Right atrium auricular region (tissue), 2 donors: ENCODE results near the gene ELMO1. TPM values are rescaled to one million over a fixed set of nuclear protein-coding genes. Genes with fewer than 3 reads are reported as not detected.

Source experiments
- DNase-seq: peaks from one replicate; pipeline ENCODE4 v3.0.0-alpha.2; 2019; ENCODE audit warnings: low spot score
- H3K27ac ChIP-seq, 2 donors: fragments of 200-600 bp; sonication (generic); 1 replicate in 1 of 2; 2 replicates in 1 of 2; pipeline ENCODE4 v1.5.1; 2016 to 2019
- H3K27me3 ChIP-seq, 2 donors: fragments of 200-600 bp; sonication (generic); one replicate each; pipeline versions ENCODE4 v1.5.1 to v1.6.0; 2017 to 2019
- H3K36me3 ChIP-seq: fragments of 200-600 bp; sonication (generic); one replicate; pipeline ENCODE4 v1.5.1; 2016
- H3K4me1 ChIP-seq, 2 donors: fragments of 200-600 bp; sonication (generic); one replicate each; pipeline versions ENCODE4 v1.5.1 to v1.6.0; 2017 to 2019
- H3K4me3 ChIP-seq, 2 donors: fragments of 200-600 bp; sonication (generic); 1 replicate in 1 of 2; 2 replicates in 1 of 2; pipeline ENCODE4 v1.5.1; 2017 to 2019; ENCODE audit warnings: mild to moderate bottlenecking in 1 of 2, moderate library complexity in 1 of 2
- H3K9me3 ChIP-seq, 2 donors: fragments of 200-600 bp; sonication (generic); one replicate each; pipeline ENCODE4 v1.5.1; 2019
- CTCF ChIP-seq, 2 donors: fragments of 200-600 bp; sonication (generic); IDR thresholded peaks; one replicate each; pipeline ENCODE4 v1.5.1; 2019; ENCODE audit warnings: antibody characterized with exemption in 2 of 2
- total RNA-seq, 2 donors: library from RNA; depleted of rRNA; stranded (reverse); fragments of >200 nt; gene quantifications; one replicate each; pipeline ENCODE4 v1.1.0, GENCODE V29; 2016

Gene ELMO1
- total RNA-seq, 2 donors from 2014 or later = 24.4 to 45.1 TPM

GRCh38 chr7:37229381-37229780, 219.3 kb downstream of the ELMO1 start:
- Histone ChIP-seq H3K36me3 (no peaks in the 10 kb centered on the region), H3K4me1 (peaks cover 0 to 10% of the 10 kb centered on the region in 2 donors), H3K27ac (no peak overlapping the region), H3K27me3 (no peaks in the 10 kb centered on the region), H3K9me3 (no peaks in the 10 kb centered on the region), H3K4me3 (no peak overlapping the region)
- DNase-seq = no peak
- no peak for TF ChIP-seq CTCF (IDR thresholded peaks at IDR 0.05)

GRCh38 chr7:37225285-37225969, 223.2 kb downstream of the ELMO1 start:
- Histone ChIP-seq H3K27me3 (no peaks in the 10 kb centered on the region), H3K9me3 (no peaks in the 10 kb centered on the region), H3K27ac (no peak overlapping the region), H3K4me3 (no peak overlapping the region), H3K36me3 (peaks cover 5% of the 10 kb centered on the region), H3K4me1 (peaks cover 0 to 6% of the 10 kb centered on the region in 2 donors)
- TF ChIP-seq CTCF (IDR thresholded peaks at IDR 0.05) = no peak
- no peak for DNase-seq

DNA sequence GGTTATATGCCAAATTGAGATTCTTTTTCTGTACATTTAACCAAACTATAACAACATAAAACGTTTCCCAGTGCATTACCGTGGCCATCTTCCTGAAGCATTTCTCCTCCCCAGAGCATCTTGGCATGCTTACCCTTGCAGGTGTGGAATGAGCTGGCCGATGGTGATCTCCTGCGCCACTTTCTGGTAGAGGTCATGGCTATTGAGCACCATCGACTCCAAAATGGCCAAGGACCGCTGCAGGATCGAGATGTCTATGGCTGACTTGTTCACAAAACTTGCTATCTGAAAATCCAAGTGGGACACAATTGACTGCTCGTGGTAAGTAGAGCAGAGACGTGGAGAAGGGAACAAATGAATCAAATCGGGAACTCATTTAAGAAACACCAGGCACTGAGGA, 223.9 kb downstream of the ELMO1 start:
- no peaks in the 10 kb centered on the region for H3K9me3 ChIP-seq
- no peak for DNase-seq
- no peak for TF ChIP-seq CTCF (IDR thresholded peaks at IDR 0.05)
- H3K4me3 ChIP-seq = no peak overlapping the region
- H3K27me3 ChIP-seq = no peaks in the 10 kb centered on the region
- H3K27ac ChIP-seq = no peak overlapping the region
- H3K36me3 ChIP-seq = peaks cover 5% of the 10 kb centered on the region
- no peaks in the 10 kb centered on the region for H3K4me1 ChIP-seq

- Histone ChIP-seq H3K9me3 (no peaks in the 10 kb centered on the region), H3K4me3 (no peak overlapping the region), H3K27ac (no peak overlapping the region), H3K27me3 (no peaks in the 10 kb centered on the region), H3K36me3 (peaks cover 5% of the 10 kb centered on the region), H3K4me1 (peaks cover 0 to 12% of the 10 kb centered on the region in 2 donors)
- TF ChIP-seq CTCF (IDR thresholded peaks at IDR 0.05) = no peak
- no peak for DNase-seq
These were observed 228.0 kb downstream of the ELMO1 start for GRCh38 chr7:37220664-37221063.

DNA sequence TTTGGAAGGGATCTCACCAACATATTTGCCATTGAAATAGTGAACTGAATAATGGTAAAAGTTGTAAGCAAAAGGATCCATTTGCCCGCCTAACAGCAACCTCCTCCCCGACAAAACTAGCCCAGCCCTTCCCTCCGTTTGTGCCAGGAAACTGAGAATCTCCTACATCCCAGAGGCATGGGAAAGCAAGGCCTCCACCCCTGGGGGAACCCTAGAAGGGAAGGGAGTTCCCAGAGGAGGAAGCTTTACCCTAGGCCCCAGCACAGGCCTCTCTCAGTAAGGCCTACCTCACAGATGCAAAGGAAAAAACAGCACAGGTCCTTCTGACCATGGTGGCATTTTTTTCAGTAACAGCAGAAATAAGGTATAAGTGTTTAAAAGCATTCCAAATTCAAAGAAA, 229.7 kb downstream of the ELMO1 start:
- H3K27me3 ChIP-seq = no peaks in the 10 kb centered on the region

More for the DNA sequence above, 229.7 kb downstream of the ELMO1 start:
- Histone ChIP-seq H3K36me3 (peaks cover 5% of the 10 kb centered on the region), H3K4me1 (peaks cover 0 to 12% of the 10 kb centered on the region in 2 donors), H3K4me3 (no peak overlapping the region), H3K27ac (no peak overlapping the region), H3K9me3 (no peaks in the 10 kb centered on the region)
- no peak for TF ChIP-seq CTCF (IDR thresholded peaks at IDR 0.05)
- DNase-seq = no peak
